GM21526 (cell line): ENCODE results near the gene PCGF3.

Source experiments
- ATAC-seq: cut with Tn5 transposase; IDR thresholded peaks from one replicate; pipeline ENCODE4 v1.9.1; 2021; ENCODE audit warnings: moderate library complexity; ENCODE audit not compliant: unreplicated experiment, low FRiP score

Gene PCGF3, protein sequence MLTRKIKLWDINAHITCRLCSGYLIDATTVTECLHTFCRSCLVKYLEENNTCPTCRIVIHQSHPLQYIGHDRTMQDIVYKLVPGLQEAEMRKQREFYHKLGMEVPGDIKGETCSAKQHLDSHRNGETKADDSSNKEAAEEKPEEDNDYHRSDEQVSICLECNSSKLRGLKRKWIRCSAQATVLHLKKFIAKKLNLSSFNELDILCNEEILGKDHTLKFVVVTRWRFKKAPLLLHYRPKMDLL

DNA sequence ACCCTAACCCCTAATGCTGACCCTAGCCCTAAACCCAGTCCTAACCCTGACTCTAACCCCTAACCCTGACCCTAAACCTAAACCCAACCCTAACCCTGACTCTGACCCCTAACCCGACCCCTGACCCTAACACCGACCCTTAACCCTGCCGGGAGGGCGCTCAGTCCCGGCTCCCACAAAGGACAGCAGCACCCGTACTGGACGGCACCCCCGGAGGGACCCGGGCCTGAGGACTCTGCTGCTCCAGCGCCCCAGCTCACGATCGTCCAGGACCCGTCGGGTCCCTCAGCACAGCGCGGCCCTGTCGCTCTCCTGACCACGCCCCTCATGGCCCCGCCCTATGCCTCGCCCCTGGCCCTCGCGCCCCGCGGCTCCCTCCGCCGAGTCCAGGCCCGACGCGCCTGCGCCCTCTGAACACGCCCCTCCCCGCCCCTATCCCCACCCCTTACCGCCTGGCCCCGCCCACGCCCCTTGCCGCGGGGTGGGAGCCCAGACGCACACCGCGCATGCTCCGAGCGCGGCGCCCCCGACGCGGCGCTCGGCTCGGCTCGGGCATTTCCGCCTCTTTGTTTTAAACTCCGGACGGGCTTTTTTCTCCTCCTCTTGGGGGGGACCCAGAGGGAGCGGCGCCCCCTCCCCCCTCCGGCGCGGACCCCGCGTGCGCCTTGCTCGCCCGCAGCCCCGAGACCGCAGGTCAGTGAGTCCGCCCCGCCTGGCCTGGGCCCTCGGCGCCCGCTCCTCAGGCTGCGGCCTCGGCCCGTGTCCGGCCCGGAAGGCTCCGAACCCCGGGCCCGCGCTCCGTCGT is at the start of gene PCGF3:
PCGF3 (plus strand) TSS at position 555 of the 805 bp plus-strand sequence. CDS start 27,849 bp downstream, outside the sequence.
- ATAC-seq = peak; percentile 90

DNA sequence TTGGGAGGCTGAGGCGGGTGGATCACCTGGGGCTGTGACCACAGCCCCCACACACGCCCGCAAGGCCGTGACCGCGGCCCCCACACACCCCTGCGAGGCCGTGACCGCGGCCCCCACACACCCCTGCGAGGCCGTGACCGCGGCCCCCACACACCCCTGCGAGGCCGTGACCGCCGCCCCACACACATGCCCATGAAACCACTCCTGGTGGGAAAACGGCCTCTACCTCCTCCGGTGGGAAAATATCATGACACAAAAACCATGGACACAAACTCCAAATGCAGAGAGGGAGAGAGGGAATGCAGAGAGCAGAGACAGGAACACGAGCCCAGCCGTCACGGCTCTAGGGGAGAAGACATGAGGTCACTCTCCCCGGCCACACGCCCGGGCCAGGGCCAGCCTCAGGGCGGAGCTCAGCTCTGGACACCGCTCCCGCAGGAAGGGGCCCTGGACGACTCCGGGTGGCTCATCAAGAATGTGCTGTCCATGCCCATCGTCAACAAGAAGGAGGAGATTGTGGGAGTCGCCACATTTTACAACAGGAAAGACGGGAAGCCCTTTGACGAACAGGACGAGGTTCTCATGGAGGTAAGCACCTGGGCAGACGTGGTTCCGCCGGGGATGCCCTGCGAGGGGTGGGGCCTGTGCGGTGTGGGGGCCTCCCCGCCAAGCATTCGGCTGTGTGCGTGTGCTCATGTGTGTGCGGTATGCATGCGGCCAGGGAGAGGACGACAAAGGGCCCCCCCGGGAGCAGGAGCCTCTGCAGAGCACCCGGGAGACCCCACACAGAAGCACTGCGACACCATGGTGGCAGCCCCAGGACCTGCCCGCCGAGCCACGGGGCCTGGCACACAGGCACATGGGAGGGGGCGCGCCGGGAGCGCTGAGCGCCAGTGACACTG is 48.9 kb upstream of the PCGF3 start:
- no peak for ATAC-seq

DNA sequence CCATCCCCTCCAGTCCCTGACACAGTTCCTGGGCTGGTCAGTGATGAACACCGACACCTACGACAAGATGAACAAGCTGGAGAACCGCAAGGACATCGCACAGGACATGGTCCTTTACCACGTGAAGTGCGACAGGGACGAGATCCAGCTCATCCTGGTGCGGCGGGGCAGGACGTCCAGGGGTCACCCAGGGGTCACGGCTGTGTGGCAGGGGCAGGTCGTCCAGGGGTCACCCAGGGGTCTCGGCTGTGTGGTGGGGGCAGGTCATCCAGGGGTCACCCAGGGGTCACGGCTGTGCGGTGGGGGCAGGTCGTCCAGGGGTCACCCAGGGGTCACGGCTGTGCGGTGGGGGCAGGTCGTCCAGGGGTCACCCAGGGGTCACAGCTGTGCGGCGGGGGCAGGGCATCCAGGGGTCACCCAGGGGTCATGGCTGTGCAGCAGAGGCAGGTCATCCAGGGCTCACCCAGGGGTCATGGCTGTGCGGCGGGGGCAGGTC is 48.2 kb upstream of the PCGF3 start:
- no peak for ATAC-seq

DNA sequence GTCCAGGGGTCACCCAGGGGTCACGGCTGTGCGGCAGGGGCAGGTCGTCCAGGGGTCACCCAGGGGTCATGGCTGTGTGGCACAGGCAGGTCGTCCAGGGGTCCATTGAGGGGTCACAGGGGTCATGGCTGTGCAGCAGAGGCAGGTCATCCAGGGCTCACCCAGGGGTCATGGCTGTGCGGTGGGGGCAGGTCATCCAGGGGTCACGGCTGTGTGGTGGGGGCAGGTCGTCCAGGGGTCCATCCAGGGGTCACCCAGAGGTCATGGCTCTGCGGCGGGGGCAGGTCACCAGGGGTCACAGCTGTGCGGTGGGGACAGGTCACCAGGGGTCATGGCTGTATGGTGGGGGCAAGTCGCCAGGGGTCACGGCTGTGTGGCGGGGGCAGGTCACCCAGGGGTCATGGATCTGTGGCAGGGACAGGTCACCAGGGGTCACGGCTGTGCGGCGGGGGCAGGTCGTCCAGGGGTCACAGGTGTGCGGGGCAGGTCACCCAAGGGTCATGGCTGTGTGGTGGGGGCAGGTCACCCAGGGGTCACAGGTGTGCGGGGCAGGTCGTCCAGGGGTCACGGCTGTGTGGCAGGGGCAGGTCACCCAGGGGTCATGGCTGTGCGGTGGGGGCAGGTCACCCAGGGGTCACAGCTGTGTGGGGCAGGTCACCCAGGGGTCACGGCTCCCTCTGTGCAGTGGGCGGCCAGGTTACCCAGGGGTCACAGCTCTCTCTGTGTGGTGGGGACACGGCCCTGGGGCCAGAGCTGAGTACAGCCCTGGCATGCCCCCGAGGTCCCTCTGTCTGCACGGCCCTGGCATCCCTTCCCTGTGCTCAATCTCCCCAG is 47.6 kb upstream of the PCGF3 start:
- ATAC-seq = no peak

DNA sequence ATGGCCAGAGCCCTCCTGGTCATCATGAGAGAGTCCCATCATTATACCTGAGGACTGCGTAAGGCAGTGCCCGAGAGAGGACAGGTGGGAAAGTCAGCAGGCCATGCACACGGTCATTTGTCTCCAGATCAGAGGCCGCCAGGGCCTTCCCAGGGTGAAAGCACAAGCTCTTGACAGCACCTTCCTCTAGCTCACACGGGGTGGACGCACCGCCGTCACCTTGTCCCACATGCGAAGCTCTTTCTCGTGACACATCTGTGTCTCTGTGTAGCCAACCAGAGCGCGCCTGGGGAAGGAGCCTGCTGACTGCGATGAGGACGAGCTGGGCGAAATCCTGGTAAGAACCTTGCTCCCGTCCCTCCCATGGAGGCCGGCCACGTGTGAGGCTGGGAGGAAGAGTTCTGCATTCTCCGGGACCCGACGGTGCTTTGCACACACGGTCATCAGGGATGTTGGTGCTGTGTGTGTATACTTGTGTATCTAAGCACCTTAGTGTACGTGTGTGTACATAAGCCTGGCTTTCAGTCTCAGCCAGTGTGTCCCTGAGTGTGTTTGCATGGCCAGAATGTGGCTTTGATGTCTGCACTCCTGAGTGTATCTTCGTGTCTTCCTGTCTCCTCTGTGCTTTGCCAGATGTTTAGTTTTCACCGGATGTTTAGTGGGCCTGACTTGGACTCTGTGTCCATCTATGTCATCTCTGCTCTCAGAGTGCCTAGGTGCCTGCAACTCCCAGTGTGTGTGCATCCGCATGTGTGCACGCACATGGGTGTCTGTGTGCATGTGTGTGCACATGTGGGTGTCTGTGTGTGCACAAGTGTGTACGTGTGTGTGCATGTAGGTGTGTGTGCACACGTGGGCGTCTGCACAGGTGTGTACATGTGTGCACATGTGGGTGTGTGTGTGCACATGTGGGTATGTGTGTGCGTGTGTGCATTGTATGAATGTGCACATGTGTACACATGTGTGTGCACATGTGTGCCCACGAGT is 46.7 kb upstream of the PCGF3 start:
- no peak for ATAC-seq

DNA sequence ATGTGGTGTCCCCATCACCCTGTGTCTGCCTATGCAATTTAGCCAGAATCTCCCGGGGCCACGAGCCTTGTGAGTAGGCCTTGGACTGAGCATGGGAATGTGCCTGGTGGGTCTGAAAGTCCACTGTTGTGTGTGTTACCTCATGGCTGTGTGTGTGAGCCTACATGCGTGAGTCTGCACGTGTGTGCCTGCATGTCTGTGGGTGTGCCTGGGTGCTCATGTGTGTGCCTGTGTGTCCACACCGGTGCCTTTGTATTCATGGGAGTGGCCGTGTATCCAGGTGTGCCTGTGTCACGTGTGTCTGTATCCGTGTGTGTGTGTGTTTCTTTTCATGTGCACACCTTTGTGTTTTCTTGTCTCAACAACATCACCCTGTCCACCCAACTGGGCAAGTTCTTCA is 45.8 kb upstream of the PCGF3 start:
- ATAC-seq = no peak

DNA sequence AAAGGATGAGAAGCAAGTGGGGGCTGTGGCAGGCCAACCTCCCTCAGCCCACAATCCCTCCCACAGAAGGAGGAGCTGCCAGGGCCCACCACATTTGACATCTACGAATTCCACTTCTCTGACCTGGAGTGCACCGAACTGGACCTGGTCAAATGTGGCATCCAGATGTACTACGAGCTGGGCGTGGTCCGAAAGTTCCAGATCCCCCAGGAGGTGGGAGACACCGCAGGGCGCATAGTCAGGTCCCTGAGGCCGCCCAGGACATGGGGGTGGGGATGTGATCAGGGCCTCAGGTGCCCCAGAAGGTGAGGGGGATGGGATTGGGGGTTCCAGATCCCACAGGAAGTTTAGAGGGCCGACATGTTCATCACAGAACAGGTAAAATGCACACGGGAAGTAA is 45.2 kb upstream of the PCGF3 start:
- ATAC-seq = no peak

DNA sequence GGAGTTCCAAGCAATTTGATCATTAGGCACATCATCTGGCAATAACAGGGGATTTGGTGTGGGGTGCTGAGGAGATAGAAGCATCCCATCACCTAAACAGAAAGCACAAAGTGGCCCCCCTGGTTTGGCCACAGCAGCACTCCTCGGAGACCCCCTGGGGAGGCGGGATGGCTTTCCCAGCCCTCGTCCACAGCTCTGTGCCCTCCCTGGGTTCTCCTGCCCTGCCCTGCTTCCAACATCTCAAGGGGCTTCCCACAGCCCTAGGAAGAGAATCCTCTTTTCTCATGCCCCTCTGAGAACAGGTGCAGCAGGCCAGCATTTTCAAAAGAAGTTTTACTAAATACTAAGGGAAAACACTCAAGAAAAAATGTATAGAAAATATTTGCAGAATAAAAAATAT is 44.4 kb upstream of the PCGF3 start:
- no peak for ATAC-seq

DNA sequence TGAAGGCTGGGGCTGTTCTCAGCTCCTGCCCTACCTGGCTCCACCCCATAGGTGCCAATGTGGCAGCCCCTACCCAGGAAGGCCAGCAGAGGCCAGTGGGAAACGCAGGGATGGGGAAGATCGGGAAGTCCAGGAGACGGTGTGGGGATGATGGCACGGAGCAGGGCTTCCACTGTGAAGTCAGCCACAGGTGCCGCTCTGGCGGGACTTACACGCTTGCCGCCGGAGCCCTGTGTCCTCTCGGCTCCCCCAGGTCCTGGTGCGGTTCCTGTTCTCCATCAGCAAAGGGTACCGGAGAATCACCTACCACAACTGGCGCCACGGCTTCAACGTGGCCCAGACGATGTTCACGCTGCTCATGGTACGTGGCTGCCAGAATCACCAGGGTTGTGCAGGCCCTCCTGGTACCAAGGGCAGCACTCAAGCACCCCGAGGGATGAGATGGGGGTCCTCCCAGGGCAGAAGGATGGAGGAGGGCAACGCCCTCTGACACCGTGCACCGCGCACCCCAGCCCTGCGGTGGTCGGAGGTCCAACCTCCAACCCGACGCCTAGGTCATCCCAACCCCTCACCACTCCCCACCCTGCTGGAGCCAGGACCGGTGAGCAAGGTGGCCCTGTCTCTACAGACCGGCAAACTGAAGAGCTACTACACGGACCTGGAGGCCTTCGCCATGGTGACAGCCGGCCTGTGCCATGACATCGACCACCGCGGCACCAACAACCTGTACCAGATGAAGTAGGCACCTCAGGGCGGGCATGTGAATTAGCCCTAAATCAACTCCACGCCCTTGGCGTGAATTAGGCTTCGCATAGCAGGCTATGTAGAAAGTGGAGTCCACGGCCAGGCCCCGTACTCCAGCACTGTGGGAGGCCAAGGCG is 43.5 kb upstream of the PCGF3 start:
- ATAC-seq = no peak

DNA sequence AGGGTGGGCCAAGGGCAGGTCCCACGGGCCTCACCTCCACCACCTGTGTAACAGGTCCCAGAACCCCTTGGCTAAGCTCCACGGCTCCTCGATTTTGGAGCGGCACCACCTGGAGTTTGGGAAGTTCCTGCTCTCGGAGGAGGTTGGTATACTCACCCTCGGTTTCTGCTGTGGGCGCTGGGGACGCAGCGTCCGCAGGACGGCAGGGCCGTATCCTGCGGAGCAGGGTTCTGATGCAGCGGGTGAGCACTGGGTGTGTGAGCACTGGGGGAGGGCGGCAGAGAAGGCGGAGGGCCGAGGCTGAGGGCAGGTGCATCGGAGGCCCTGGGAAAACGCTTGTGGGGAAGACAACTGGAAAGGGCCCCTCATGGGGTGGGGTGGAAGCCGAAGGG is 42.6 kb upstream of the PCGF3 start:
- ATAC-seq = no peak

DNA sequence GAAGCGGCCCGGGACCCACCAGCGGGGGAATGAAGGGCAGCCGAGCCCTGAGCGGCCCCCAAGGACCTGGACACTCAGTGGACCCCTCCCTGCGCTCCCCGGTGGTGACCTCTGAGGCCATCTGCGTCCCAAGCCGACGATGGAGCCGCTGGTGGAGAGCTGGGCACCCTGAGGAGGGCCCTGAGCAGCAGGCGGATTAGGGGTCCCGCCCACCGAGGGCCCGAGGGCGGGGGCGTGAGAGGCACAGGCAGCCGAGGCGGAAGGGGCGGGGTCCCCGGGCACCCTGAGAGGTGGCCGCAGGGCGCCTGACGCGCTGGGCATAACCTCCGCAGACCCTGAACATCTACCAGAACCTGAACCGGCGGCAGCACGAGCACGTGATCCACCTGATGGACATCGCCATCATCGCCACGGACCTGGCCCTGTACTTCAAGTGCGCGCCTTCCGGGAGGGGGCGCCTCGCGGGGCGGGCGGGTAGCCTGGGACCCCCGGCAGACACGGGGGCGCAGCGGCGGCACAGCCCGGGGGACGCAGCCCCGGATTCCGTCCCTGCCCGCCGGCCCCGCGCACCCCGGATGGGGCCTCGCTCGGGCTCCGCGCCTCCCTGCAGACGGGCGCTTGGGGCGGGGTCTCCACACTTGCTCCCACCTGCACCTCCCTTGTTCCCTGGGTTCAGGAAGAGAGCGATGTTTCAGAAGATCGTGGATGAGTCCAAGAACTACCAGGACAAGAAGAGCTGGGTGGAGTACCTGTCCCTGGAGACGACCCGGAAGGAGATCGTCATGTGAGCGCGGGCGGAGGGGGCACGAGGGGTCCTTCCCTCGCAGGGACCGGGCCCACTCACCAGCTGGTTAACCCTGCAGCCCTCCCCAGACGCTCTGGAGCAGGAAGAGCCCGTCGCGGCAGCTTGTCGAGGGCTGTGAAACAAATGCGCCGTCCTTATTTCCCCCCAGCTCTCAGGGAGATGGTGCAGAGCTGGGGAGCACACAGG is 41.9 kb upstream of the PCGF3 start:
- ATAC-seq = peak; percentile 47

DNA sequence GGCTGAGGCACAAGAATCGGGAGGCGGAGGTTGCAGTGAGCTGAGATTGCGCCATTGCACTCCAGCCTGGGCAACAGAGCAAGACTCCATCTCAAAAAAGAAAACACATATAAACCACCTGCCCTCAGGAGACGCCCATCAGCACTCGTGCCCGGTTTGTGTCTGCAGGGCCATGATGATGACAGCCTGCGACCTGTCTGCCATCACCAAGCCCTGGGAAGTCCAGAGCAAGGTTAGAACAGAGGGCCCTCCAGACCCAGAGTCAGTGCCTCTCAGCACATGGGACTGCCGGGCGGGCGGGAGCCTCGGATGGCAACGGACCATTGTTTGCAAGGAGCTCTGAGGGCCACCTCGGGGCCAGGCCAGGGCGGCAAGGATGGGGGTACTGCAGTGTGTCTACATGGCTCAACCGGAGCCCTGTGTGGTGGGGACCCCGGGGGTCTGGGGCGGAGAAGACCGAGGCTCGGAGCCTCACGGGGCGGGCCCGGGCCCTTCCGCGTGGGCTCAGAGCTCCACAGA is 40.9 kb upstream of the PCGF3 start:
- ATAC-seq = no peak

DNA sequence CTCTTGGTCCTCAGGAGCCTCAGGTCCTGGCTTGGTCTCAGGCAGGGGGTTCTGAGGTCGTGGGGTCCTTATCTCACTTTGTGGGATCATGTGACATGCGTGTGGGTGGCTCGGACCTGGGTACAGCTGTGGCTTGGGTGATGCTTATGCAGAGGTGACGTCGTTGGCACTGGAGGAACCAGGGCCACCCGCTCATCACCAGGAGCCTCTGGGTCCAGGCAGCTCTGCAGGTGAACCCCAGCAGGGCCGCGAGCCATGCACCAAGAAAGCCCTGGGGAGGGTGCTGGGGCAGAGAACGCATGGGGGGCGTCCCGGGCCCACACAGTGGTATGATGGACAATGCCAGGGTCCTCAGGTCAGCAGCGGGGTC is 40.3 kb upstream of the PCGF3 start:
- ATAC-seq = no peak

DNA sequence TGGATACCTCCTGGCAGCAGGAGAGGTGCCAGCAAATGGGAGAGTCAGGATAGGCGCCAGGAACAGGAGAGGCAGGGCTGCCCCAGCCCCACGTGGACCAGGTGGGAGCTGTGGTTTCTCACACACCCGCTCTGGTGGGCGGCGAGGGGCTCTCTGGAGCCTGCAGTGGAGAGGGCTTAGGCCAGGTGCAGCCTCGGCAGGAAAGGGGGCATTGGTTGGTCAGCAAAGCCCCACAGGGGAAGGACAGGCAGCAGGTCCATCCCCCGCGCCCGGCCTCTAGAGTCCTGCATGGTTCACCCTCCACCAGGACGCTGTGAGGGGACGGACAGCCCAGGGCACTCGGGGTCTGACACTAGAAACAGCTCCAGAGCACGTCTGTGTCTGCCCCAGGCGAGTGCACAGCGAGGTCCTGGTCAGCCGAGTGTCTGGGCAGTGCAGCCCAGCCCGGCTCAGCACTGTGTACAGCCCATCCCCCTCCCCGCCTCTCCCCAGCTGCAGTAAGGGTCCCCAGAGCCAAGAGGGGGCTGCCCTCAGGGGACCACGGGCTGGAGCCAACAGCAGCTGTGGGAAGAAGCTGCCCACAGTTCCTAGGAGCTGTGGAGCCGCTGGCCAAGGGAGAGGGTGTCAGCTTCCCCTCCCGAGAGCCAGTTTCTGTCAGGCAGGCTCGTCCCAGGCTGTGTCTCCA is 39.7 kb upstream of the PCGF3 start:
- no peak for ATAC-seq

DNA sequence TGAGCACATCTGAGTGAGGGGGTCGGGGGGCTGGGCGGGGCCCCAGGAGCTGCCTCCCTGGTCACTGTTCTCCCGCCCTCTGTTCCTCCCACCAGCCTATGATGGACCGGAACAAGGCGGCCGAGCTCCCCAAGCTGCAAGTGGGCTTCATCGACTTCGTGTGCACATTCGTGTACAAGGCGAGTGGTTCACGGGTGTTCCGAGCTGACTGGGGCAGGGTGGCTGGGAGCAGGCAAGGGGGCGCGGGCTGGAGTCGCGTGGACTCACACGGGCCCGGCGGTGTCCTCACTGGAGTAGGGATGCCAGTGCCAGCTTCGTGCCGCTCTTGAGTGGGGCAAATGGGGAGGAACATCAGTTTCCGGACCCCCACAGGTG is 39.2 kb upstream of the PCGF3 start:
- ATAC-seq = no peak
